ENCODE data around the gene INPP1.

DNA sequence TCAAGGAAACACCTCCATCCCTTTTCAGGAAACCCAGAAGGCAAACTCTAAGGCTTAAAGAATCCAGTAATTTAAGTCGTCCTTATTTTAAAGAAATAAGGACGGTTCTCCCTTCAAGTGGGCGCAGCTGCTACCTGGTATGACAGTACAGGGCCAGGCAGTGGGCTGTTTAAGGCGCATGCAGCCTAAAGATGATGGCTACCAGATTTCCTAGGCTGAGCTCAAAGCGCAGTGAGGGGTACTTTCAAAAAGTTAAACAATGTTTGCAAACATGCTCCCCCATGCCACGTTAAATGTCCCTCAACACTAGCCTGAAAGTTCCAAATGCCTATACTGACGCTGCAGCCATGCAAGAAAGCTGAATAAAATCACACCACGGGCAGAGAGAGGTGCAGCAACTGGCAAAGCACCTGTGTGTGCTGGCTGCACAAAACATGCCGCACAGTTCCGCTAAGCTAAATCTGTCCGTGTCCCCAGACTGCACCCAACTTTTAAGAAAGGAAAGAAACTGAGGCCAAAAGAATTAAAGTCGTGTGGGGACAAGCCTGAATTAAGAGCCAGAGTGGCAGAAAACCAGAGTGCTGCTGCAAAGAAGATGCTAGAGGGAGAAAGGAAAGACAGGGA is 24.3 kb upstream of the INPP1 start:
- TF ChIP-seq, protein P1, sequence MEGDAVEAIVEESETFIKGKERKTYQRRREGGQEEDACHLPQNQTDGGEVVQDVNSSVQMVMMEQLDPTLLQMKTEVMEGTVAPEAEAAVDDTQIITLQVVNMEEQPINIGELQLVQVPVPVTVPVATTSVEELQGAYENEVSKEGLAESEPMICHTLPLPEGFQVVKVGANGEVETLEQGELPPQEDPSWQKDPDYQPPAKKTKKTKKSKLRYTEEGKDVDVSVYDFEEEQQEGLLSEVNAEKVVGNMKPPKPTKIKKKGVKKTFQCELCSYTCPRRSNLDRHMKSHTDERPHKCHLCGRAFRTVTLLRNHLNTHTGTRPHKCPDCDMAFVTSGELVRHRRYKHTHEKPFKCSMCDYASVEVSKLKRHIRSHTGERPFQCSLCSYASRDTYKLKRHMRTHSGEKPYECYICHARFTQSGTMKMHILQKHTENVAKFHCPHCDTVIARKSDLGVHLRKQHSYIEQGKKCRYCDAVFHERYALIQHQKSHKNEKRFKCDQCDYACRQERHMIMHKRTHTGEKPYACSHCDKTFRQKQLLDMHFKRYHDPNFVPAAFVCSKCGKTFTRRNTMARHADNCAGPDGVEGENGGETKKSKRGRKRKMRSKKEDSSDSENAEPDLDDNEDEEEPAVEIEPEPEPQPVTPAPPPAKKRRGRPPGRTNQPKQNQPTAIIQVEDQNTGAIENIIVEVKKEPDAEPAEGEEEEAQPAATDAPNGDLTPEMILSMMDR (IDR thresholded peaks at IDR 0.05): no peak
- TF ChIP-seq POLR2A (IDR thresholded peaks at IDR 0.05): no peak

All from upper lobe of left lung (tissue), 4 donors.